DOHH2 (cell line): ENCODE results near the gene BNC2.

Experiments
- H3F3A ChIP-seq: fragments of 200-600 bp; sonication (generic), shearing (Covaris generic); 2 replicates; pipeline ENCODE4 v1.6.0; 2016; ENCODE audit warnings: antibody characterized with exemption, mild to moderate bottlenecking; ENCODE audit not compliant: control insufficient read depth, insufficient read depth
- H3K27ac ChIP-seq: fragments of 200-600 bp; sonication (generic); 2 replicates; pipeline ENCODE4 v1.5.1; 2014; ENCODE audit warnings: low read depth, mild to moderate bottlenecking, low read length, moderate library complexity
- H3K27me3 ChIP-seq: fragments of 200-600 bp; sonication (generic); 2 replicates; pipeline ENCODE4 v1.6.1; 2014; ENCODE audit warnings: mild to moderate bottlenecking, low read length, mixed read lengths; ENCODE audit not compliant: control insufficient read depth
- H3K36me3 ChIP-seq: fragments of 200-600 bp; sonication (generic); 2 replicates; pipeline ENCODE4 v1.6.1; 2014; ENCODE audit warnings: mild to moderate bottlenecking, low read length, moderate library complexity, mixed read lengths; ENCODE audit not compliant: control insufficient read depth
- H3K4me1 ChIP-seq: fragments of 200-600 bp; sonication (generic); 2 replicates; pipeline ENCODE4 v1.6.1; 2014; ENCODE audit warnings: mild to moderate bottlenecking, low read length, mixed read lengths; ENCODE audit not compliant: control insufficient read depth
- H3K4me2 ChIP-seq: fragments of 200-600 bp; sonication (generic); 2 replicates; pipeline ENCODE4 v1.6.0; 2014; ENCODE audit warnings: mild to moderate bottlenecking, low read length, moderate library complexity
- H3K4me3 ChIP-seq: fragments of 200-600 bp; sonication (generic); 2 replicates; pipeline ENCODE4 v1.5.1; 2014; ENCODE audit warnings: mild to moderate bottlenecking, low read length, mixed read lengths
- H3K79me2 ChIP-seq: fragments of 200-600 bp; sonication (generic); 2 replicates; pipeline ENCODE4 v1.6.1; 2014; ENCODE audit warnings: mild to moderate bottlenecking, low read length, mixed read lengths; ENCODE audit not compliant: control insufficient read depth
- H3K9me2 ChIP-seq: fragments of 200-600 bp; sonication (generic); replicated peaks from 2 replicates; pipeline ENCODE4 v1.6.1; 2014; ENCODE audit warnings: mild to moderate bottlenecking, low read length, mixed read lengths; ENCODE audit not compliant: control insufficient read depth
- H3K9me3 ChIP-seq: fragments of 200-600 bp; sonication (generic); 2 replicates; pipeline ENCODE4 v1.6.1; 2014; ENCODE audit warnings: antibody characterized with exemption, low read length, mixed read lengths; ENCODE audit not compliant: control insufficient read depth, insufficient read depth
- H4K20me1 ChIP-seq: fragments of 200-600 bp; sonication (generic); 2 replicates; pipeline ENCODE4 v1.6.0; 2014; ENCODE audit warnings: low read depth, mild to moderate bottlenecking, antibody characterized with exemption, low read length, moderate library complexity; ENCODE audit not compliant: control insufficient read depth, insufficient read depth
- EZH2phosphoT487 ChIP-seq: fragments of 200-600 bp; sonication (generic); IDR thresholded peaks from 2 replicates; pipeline ENCODE4 v1.6.1; 2017; ENCODE audit warnings: borderline replicate concordance, mild to moderate bottlenecking, antibody characterized with exemption, low read length, moderate library complexity, mixed read lengths
- TF ChIP-seq, protein P1 (sequence below): fragments of 200-600 bp; sonication (generic); IDR thresholded peaks from one replicate; pipeline ENCODE4 v1.5.1; 2014; ENCODE audit warnings: antibody characterized with exemption, mild to moderate bottlenecking, low read depth, low read length; ENCODE audit not compliant: poor library complexity, severe bottlenecking

The BNC2 gene

DNA sequence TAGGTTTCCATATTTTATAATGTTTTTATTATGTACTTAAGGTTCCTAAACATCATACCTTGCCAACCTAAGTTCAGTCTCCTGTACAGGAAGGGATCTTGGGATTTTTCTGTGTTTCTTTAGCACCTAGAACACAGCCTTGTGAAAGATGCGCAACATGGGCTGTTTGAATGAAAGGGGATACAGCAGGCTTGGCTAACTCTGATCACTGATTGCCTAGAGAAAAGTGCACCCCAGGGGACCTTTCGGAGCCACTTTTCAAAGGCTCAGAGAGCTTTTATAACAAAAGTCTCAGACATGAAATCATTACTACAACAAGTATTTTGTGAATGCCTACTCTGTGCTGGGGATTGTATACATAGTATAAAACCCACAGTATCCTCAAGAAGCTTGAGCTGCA lies 261.6 kb downstream of the BNC2 start:
- H3K27ac ChIP-seq = no peak overlapping the region
- H3F3A ChIP-seq = no peaks in the 10 kb centered on the region
- no peaks in the 10 kb centered on the region for H4K20me1 ChIP-seq
- H3K79me2 ChIP-seq = no peaks in the 10 kb centered on the region
- no peaks in the 10 kb centered on the region for H3K27me3 ChIP-seq
- TF ChIP-seq, protein P1, sequence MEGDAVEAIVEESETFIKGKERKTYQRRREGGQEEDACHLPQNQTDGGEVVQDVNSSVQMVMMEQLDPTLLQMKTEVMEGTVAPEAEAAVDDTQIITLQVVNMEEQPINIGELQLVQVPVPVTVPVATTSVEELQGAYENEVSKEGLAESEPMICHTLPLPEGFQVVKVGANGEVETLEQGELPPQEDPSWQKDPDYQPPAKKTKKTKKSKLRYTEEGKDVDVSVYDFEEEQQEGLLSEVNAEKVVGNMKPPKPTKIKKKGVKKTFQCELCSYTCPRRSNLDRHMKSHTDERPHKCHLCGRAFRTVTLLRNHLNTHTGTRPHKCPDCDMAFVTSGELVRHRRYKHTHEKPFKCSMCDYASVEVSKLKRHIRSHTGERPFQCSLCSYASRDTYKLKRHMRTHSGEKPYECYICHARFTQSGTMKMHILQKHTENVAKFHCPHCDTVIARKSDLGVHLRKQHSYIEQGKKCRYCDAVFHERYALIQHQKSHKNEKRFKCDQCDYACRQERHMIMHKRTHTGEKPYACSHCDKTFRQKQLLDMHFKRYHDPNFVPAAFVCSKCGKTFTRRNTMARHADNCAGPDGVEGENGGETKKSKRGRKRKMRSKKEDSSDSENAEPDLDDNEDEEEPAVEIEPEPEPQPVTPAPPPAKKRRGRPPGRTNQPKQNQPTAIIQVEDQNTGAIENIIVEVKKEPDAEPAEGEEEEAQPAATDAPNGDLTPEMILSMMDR = no peak
- TF ChIP-seq EZH2phosphoT487 = no peak
- no peaks in the 10 kb centered on the region for H3K36me3 ChIP-seq
- no peaks in the 10 kb centered on the region for H3K9me3 ChIP-seq
- H3K4me1 ChIP-seq = no peaks in the 10 kb centered on the region
- H3K4me3 ChIP-seq = no peak overlapping the region
- no peaks in the 10 kb centered on the region for H3K9me2 ChIP-seq
- H3K4me2 ChIP-seq = no peak overlapping the region

DNA sequence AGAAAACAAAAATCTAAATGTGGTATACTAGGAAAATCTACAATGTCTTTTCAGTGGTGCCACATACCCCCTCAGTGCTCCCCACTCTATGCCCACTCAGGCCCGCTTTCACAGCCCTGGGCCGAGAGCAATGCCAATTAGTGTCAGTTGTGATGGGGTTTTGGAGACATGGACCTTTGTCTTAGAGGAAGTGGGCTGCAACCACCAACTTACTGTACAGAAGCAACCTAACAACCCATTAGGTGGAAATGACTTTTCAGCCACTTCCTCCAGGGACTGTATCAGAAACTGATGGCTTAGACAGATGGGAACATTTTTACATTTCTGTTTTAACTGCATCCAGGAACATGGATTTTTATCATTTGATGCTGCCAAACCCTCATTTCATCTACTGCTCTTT lies 268.0 kb downstream of the BNC2 start:
- no peaks in the 10 kb centered on the region for H3K36me3 ChIP-seq
- H3K9me3 ChIP-seq = no peaks in the 10 kb centered on the region
- H4K20me1 ChIP-seq = no peaks in the 10 kb centered on the region
- H3K4me1 ChIP-seq = no peaks in the 10 kb centered on the region
- H3K79me2 ChIP-seq = no peaks in the 10 kb centered on the region
- no peaks in the 10 kb centered on the region for H3K27me3 ChIP-seq
- no peaks in the 10 kb centered on the region for H3K9me2 ChIP-seq
- no peak overlapping the region for H3K27ac ChIP-seq
- no peaks in the 10 kb centered on the region for H3F3A ChIP-seq
- H3K4me2 ChIP-seq = no peak overlapping the region
- TF ChIP-seq, protein P1 = no peak
- TF ChIP-seq EZH2phosphoT487 = no peak
- H3K4me3 ChIP-seq = no peak overlapping the region

DNA sequence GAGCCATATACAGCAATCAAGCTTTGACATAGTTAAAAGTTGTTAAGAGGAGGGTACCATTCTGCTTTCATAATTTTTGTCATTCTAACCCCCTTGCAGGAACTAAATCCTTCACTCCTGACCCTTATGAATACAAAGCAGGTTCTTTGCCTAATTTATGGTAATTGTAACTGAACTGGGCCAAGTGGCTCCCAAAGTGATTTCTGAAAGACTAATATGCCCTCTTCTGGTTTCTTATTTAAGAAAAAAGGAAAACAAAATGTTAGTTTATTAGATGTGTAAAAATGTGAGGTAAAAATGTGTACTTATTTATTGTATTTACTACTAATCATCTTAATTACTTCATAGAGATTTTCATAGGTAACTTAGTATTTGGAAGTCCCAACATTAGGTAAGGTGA lies 268.5 kb downstream of the BNC2 start:
- no peaks in the 10 kb centered on the region for H3K27me3 ChIP-seq
- no peak overlapping the region for H3K4me3 ChIP-seq
- H3K9me3 ChIP-seq = no peaks in the 10 kb centered on the region
- H3K9me2 ChIP-seq = no peaks in the 10 kb centered on the region
- TF ChIP-seq, protein P1 = no peak
- no peak for TF ChIP-seq EZH2phosphoT487
- no peaks in the 10 kb centered on the region for H3K79me2 ChIP-seq
- H4K20me1 ChIP-seq = no peaks in the 10 kb centered on the region
- no peaks in the 10 kb centered on the region for H3F3A ChIP-seq
- no peak overlapping the region for H3K4me2 ChIP-seq
- no peak overlapping the region for H3K27ac ChIP-seq
- H3K36me3 ChIP-seq = no peaks in the 10 kb centered on the region
- no peaks in the 10 kb centered on the region for H3K4me1 ChIP-seq

DNA sequence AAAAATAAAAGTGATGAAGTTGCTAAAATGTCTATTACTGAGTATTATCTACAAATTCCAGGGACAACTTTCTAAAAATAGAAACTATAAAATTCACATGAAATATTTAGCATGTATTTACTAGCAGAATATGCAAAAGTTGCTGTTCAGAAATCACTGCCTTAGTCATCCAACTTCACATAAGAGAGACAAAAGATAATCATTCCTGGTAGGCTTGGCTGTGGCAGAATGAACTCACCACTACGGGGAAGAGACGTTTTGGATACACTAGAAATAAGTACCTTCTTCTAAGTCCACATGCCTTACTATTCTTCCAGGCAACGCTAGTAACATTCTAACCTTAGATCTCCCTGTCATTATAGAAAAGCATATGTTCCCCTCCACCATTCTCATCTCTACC lies 272.2 kb downstream of the BNC2 start:
- no peak overlapping the region for H3K4me3 ChIP-seq
- no peak for TF ChIP-seq EZH2phosphoT487
- TF ChIP-seq, protein P1 = no peak
- no peak overlapping the region for H3K27ac ChIP-seq
- H3K79me2 ChIP-seq = no peaks in the 10 kb centered on the region
- H4K20me1 ChIP-seq = no peaks in the 10 kb centered on the region
- no peaks in the 10 kb centered on the region for H3F3A ChIP-seq
- no peaks in the 10 kb centered on the region for H3K9me3 ChIP-seq
- H3K9me2 ChIP-seq = no peaks in the 10 kb centered on the region
- H3K4me2 ChIP-seq = no peak overlapping the region
- H3K27me3 ChIP-seq = no peaks in the 10 kb centered on the region
- H3K36me3 ChIP-seq = no peaks in the 10 kb centered on the region
- H3K4me1 ChIP-seq = no peaks in the 10 kb centered on the region
